ENCODE data around the gene ARSB.

ARSB gene

DNA sequence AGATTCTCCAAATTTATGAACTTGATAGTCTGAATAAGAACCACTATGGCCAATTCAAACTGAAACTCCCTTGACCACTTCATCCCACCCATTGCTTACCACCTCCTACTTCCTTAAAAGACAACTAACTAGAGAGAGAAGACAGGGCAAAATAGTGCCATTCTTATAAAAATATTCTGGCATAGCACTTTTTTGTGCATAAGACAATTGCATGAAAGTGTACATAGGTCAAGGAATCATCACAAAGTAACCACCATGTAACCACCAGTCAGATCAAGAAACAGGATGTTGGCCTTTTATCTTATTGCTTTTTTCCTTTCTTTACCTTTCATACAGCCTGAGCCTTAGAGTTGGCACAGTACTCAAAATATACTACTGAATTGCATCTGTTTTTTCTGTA is 8.1 kb upstream of the ARSB start:
- Histone ChIP-seq H3K27me3 (ENCODE audit: insufficient read depth, low read depth, severe bottlenecking) (no peaks in the 10 kb centered on the region), H3K36me3 (no peaks in the 10 kb centered on the region), H3K27ac (no peak overlapping the region), H3K9me3 (ENCODE audit: severe bottlenecking) (no peaks in the 10 kb centered on the region), H3K4me3 (ENCODE audit: low read depth, low read length) (no peak overlapping the region)
- DNase-seq: no peak
- TF ChIP-seq, protein P1, sequence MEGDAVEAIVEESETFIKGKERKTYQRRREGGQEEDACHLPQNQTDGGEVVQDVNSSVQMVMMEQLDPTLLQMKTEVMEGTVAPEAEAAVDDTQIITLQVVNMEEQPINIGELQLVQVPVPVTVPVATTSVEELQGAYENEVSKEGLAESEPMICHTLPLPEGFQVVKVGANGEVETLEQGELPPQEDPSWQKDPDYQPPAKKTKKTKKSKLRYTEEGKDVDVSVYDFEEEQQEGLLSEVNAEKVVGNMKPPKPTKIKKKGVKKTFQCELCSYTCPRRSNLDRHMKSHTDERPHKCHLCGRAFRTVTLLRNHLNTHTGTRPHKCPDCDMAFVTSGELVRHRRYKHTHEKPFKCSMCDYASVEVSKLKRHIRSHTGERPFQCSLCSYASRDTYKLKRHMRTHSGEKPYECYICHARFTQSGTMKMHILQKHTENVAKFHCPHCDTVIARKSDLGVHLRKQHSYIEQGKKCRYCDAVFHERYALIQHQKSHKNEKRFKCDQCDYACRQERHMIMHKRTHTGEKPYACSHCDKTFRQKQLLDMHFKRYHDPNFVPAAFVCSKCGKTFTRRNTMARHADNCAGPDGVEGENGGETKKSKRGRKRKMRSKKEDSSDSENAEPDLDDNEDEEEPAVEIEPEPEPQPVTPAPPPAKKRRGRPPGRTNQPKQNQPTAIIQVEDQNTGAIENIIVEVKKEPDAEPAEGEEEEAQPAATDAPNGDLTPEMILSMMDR (IDR thresholded peaks at IDR 0.05; ENCODE audit: low read depth, low read length): no peak

DNA sequence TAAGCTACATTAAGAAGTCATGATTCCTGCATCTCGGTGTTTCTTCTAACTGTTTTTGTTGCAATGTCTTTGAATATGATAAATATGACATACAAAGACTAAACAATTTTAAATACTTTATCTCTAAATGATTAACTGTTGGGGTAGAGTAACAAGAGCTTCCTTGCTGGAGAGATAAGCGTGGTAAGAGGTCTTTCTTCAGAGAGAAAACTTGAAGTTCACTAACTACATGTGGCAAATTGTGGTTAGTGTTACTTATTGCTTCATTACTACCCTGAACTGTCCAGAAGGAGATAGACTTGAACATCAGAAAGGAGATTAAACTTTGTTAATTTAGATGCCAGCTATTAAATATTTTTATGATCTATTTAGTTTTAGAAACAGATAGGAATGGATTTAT is 7.0 kb upstream of the ARSB start:
- no peak for DNase-seq

DNA sequence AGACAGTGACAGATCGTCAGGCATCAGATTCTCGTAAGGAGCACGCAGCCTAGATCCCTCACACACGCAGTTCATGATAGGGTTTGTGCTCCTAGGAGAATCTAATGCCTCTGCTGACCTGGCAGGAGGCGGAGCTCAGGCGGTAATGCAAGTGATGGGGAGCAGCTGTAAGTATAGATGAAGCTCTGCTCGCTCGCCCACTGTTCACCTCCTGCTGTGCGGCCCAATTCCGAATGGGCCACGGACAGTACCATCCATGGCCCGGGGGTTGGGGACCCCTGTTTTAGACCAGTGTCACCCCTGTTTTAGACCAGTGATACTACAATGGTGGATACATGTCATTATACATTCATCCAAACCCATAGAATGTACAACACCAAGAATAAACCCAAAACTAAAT is 4.0 kb upstream of the ARSB start:
- no peaks in the 10 kb centered on the region for H3K27me3 ChIP-seq (ENCODE audit: insufficient read depth, low read depth, severe bottlenecking)
- TF ChIP-seq, protein P1 (IDR thresholded peaks at IDR 0.05; ENCODE audit: low read depth, low read length): no peak

More for the DNA sequence above, 7.0 kb upstream of the ARSB start:
- H3K27me3 ChIP-seq (ENCODE audit: insufficient read depth, low read depth, severe bottlenecking): no peaks in the 10 kb centered on the region
- TF ChIP-seq, protein P1 (IDR thresholded peaks at IDR 0.05; ENCODE audit: low read depth, low read length): no peak
- no peaks in the 10 kb centered on the region for H3K9me3 ChIP-seq (ENCODE audit: severe bottlenecking)
- H3K36me3 ChIP-seq: no peaks in the 10 kb centered on the region
- H3K27ac ChIP-seq: no peak overlapping the region
- no peak overlapping the region for H3K4me3 ChIP-seq (ENCODE audit: low read depth, low read length)

DNA sequence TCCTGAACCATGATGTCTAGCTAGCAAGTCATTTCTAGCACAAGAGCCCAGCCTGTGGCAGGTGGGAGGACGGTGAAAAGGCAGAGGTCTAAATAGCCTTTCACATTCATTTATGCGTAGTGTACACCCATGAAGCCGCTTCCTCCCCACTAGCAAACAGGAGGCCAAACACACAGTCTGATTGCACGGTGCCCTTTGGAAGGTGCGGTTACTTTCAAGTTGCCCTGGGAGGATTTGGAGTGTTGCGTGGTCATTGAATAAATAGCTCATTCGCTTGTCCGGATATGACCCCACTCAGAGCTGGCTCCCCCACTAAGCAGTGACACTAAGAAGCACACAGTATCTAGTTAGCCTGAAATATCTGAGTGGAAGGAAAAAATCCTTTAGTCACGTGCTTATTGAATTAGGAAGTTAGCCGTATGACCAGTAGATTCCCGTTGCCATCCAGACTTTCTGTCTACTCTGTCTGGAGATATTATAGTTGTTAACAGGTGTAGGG is 664 bp upstream of the ARSB start:
- DNase-seq: peak; percentile 69
- Histone ChIP-seq H3K36me3 (no peaks in the 10 kb centered on the region), H3K9me3 (ENCODE audit: severe bottlenecking) (no peaks in the 10 kb centered on the region), H3K27ac (peak overlapping the region; percentile 94), H3K4me3 (ENCODE audit: low read depth, low read length) (peak overlapping the region; percentile 57), H3K27me3 (ENCODE audit: insufficient read depth, low read depth, severe bottlenecking) (no peaks in the 10 kb centered on the region)
- TF ChIP-seq, protein P1 (IDR thresholded peaks at IDR 0.05; ENCODE audit: low read depth, low read length): no peak

More for the DNA sequence above, 4.0 kb upstream of the ARSB start:
- Histone ChIP-seq H3K9me3 (ENCODE audit: severe bottlenecking) (no peaks in the 10 kb centered on the region), H3K36me3 (no peaks in the 10 kb centered on the region), H3K4me3 (ENCODE audit: low read depth, low read length) (no peak overlapping the region), H3K27ac (no peak overlapping the region)
- DNase-seq: no peak

DNA sequence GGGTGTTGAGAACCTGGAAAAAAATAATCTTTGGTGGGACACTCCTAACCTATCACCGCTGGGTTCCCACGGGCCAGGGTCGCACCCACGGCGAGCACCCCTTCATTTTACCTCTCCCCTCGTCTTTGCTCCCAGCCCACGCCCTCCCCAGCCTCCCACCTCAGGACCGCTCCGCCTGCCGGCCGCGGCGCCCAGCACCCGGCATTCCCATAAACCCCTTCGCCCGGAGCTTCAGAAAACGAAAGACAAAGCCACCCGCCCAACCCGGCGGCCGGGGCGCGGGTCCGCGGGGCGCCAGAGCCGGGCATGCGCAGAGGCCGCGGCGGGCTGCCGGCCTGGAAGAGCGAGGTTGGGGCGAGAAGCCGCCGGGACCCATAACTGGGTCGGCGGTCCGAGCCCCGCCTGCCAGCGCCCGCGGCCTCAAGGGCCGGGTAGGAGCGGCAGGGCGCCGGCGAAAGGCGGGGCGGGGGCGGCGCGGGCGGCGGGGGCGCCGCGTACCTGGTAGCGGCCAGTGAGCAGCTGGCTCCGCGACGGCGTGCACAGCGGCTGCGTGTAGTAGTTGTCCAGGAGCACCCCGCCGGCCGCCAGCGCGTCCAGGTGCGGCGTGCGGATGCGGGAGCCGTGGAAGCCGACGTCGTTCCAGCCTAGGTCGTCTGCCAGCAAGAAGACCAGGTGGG is 533 bp downstream of the ARSB start:
- DNase-seq: peak; percentile 91
- H3K27ac ChIP-seq: peak overlapping the region; percentile 94
- TF ChIP-seq, protein P1 (IDR thresholded peaks at IDR 0.05; ENCODE audit: low read depth, low read length): no peak

More for the DNA sequence above, 533 bp downstream of the ARSB start:
- H3K4me3 ChIP-seq (ENCODE audit: low read depth, low read length): peak overlapping the region; percentile 57
- H3K36me3 ChIP-seq: no peaks in the 10 kb centered on the region
- no peaks in the 10 kb centered on the region for H3K9me3 ChIP-seq (ENCODE audit: severe bottlenecking)
- H3K27me3 ChIP-seq (ENCODE audit: insufficient read depth, low read depth, severe bottlenecking): no peaks in the 10 kb centered on the region

Data from WERI-Rb-1 (cell line).